Measurements from ENCODE around the gene WDR45B. TPM values are rescaled to one million over a fixed set of nuclear protein-coding genes. Genes with fewer than 3 reads are reported as not detected.

The WDR45B gene
- total RNA-seq, 4 donors from 2014 or later: 68.1 to 111 (median 83.2) TPM

- TF ChIP-seq POLR2A (IDR thresholded peaks at IDR 0.05): no peak
- no peak for TF ChIP-seq CTCF (IDR thresholded peaks at IDR 0.05)
- 7 to 10% methylated on average over 28 to 29 of the region's 29 CpGs for WGBS, 2 donors
- peak; percentile 81 to 92 for DNase-seq (ENCODE audit: low spot score in 2 of 2)
- H3K4me3 ChIP-seq (ENCODE audit: low read depth, poor library complexity, severe bottlenecking): peak overlapping the region; percentile 42
- intact Hi-C loops (cut with DNase I; ENCODE audit: low total_unique reads): no loop called here
Observed at GRCh38 chr17:82592767-82593589, 55.3 kb downstream of the WDR45B start.

GRCh38 chr17:82592289-82592766, 55.9 kb downstream of the WDR45B start:
- WGBS, 2 donors: 34 to 48% methylated on average over 9 of the region's 9 CpGs
- intact Hi-C loops (cut with DNase I; ENCODE audit: low total_unique reads): no loop called here
- no peak for DNase-seq (ENCODE audit: low spot score in 2 of 2)
- TF ChIP-seq CTCF (IDR thresholded peaks at IDR 0.05) (no peak), POLR2A (IDR thresholded peaks at IDR 0.05) (no peak)
- H3K4me3 ChIP-seq (ENCODE audit: low read depth, poor library complexity, severe bottlenecking): no peak overlapping the region

GRCh38 chr17:82590881-82591539, 57.2 kb downstream of the WDR45B start:
- intact Hi-C loops (cut with DNase I; ENCODE audit: low total_unique reads): no loop called here
- no peak overlapping the region for H3K4me3 ChIP-seq (ENCODE audit: low read depth, poor library complexity, severe bottlenecking)
- WGBS, 2 donors: 56 to 58% methylated on average over 12 to 14 of the region's 17 CpGs
- DNase-seq (ENCODE audit: low spot score in 2 of 2): no peak
- TF ChIP-seq CTCF (IDR thresholded peaks at IDR 0.05): no peak

- 82 to 86% methylated on average over 6 of the region's 6 CpGs for WGBS, 2 donors
Observed at GRCh38 chr17:82590216-82590615, 58.0 kb downstream of the WDR45B start.

GRCh38 chr17:82589851-82590180, 58.4 kb downstream of the WDR45B start:
- 65 to 73% methylated on average over 6 of the region's 6 CpGs for WGBS, 2 donors
- no peak for DNase-seq (ENCODE audit: low spot score in 2 of 2)
- TF ChIP-seq POLR2A (IDR thresholded peaks at IDR 0.05) (no peak), CTCF (IDR thresholded peaks at IDR 0.05) (no peak)
- no peak overlapping the region for H3K4me3 ChIP-seq (ENCODE audit: low read depth, poor library complexity, severe bottlenecking)
- intact Hi-C loops (cut with DNase I; ENCODE audit: low total_unique reads): no loop called here

More at GRCh38 chr17:82590216-82590615, 58.0 kb downstream of the WDR45B start:
- H3K4me3 ChIP-seq (ENCODE audit: low read depth, poor library complexity, severe bottlenecking): no peak overlapping the region
- no peak for DNase-seq (ENCODE audit: low spot score in 2 of 2)
- intact Hi-C loops (cut with DNase I; ENCODE audit: low total_unique reads): no loop called here
- TF ChIP-seq CTCF (IDR thresholded peaks at IDR 0.05) (no peak), POLR2A (IDR thresholded peaks at IDR 0.05) (no peak)
